ENCODE measurements around the gene ARHGAP4. TPM values are rescaled to one million over a fixed set of nuclear protein-coding genes. Genes with fewer than 3 reads are reported as not detected.
A peak's percentile ranks its signal among the peaks of the same experiment; 100 is the strongest.

Gene ARHGAP4
- total RNA-seq, 1 donor from 2014 or later: 3.1 TPM

DNA sequence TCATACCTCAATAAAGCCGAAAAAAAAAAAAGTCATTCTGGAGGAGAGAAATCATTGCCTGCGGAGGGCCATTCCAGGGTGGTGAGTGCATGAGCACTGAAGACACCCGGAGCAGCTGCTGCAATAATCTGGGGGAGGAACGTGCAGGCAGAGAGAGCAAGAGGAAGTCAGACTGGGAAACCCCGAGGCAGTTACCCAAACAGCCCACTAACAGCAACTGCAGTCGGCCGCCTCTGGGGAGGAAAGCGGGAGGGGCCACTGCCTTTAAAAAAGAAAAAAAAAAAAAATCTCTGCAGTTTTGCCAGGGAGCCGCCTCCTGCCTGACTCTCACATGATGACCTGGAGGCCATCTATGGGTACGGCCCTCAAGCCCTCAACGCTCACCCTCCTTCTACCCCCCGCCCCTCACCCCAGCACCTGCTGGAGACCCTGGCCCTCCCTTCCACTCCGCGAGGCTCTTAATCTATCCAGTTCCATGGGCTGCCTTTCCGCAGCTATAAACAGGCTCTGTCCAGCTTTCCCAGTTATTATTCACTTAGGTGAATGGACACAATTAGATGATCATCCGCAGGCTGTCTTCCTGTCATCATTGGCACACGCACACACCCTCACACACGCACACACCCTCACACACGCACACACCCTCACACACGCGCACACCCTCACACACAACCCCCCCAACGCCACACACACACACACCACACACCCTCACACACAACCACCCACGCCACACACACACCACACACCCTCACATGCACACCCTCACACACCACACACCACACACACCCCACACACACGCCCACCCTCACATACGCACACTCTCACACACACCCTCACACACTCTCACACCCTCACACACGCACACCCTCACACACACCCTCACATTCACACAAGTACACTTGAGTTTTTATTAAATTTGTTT lies 25.0 kb downstream of the ARHGAP4 start:
- no peak for DNase-seq (ENCODE audit: low spot score)
- Mint-ChIP-seq H3K4me1 (ENCODE audit: low read depth) (peaks cover 26% of the 10 kb centered on the region), H3K9me3 (ENCODE audit: low read depth) (peaks cover 6% of the 10 kb centered on the region), H3K27ac (ENCODE audit: unreplicated experiment) (peak overlapping the region; percentile 66), H3K36me3 (ENCODE audit: low read depth) (no peaks in the 10 kb centered on the region), H3K4me3 (ENCODE audit: unreplicated experiment) (peak overlapping the region; percentile 22), H3K27me3 (ENCODE audit: low read depth) (no peaks in the 10 kb centered on the region)
- TF ChIP-seq, protein P1, sequence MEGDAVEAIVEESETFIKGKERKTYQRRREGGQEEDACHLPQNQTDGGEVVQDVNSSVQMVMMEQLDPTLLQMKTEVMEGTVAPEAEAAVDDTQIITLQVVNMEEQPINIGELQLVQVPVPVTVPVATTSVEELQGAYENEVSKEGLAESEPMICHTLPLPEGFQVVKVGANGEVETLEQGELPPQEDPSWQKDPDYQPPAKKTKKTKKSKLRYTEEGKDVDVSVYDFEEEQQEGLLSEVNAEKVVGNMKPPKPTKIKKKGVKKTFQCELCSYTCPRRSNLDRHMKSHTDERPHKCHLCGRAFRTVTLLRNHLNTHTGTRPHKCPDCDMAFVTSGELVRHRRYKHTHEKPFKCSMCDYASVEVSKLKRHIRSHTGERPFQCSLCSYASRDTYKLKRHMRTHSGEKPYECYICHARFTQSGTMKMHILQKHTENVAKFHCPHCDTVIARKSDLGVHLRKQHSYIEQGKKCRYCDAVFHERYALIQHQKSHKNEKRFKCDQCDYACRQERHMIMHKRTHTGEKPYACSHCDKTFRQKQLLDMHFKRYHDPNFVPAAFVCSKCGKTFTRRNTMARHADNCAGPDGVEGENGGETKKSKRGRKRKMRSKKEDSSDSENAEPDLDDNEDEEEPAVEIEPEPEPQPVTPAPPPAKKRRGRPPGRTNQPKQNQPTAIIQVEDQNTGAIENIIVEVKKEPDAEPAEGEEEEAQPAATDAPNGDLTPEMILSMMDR (IDR thresholded peaks at IDR 0.05): no peak

DNA sequence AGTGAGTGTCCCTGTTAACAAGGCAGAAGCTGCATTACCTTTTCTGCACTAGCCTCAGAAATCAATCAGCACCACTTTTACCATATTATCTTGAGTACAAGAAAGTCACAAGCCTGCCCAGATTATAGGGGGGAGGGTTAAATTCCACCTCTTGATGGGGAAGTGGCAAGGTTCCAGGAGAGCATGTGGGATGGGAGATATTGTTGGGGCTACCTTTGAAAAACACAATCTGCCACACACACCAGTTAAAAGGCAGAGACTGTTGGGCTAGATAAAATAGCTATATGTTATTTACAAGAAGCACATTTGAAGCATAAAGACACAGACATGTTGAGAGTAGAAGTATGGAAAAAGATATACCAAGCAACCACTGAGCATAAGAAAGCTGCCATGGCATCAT lies 28.2 kb downstream of the ARHGAP4 start:
- H3K36me3 Mint-ChIP-seq (ENCODE audit: low read depth): no peaks in the 10 kb centered on the region
- H3K27me3 Mint-ChIP-seq (ENCODE audit: low read depth): no peaks in the 10 kb centered on the region
- H3K4me3 Mint-ChIP-seq (ENCODE audit: unreplicated experiment): no peak overlapping the region
- H3K9me3 Mint-ChIP-seq (ENCODE audit: low read depth): peaks cover 6% of the 10 kb centered on the region
- DNase-seq (ENCODE audit: low spot score): no peak
- TF ChIP-seq, protein P1 (IDR thresholded peaks at IDR 0.05): no peak
- no peak overlapping the region for H3K27ac Mint-ChIP-seq (ENCODE audit: unreplicated experiment)
- peaks cover 23% of the 10 kb centered on the region for H3K4me1 Mint-ChIP-seq (ENCODE audit: low read depth)

DNA sequence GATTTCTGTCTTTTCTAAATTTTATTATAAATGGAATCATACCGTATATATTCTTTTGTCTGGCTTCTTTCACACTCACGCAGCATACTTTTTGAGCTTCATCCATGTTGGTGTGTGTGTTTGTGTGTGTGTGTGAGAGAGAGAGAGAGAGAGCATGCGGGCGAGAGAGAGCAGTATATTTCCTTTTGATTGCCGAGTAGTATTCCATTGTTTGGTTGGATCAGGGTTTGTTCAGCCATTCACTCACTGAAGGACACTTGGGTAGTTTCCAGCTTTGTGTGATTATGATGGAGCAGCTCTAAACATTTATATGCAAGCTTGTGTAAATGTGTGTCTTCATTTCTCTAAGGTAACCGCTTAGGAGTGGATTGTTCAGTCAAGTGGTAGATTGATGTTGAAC lies 36.9 kb downstream of the ARHGAP4 start:
- no peaks in the 10 kb centered on the region for H3K9me3 Mint-ChIP-seq (ENCODE audit: low read depth)
- DNase-seq (ENCODE audit: low spot score): no peak
- H3K27me3 Mint-ChIP-seq (ENCODE audit: low read depth): peaks cover 5% of the 10 kb centered on the region
- H3K4me3 Mint-ChIP-seq (ENCODE audit: unreplicated experiment): no peak overlapping the region
- H3K4me1 Mint-ChIP-seq (ENCODE audit: low read depth): no peaks in the 10 kb centered on the region
- H3K36me3 Mint-ChIP-seq (ENCODE audit: low read depth): no peaks in the 10 kb centered on the region
- H3K27ac Mint-ChIP-seq (ENCODE audit: unreplicated experiment): no peak overlapping the region
- TF ChIP-seq, protein P1 (IDR thresholded peaks at IDR 0.05): no peak

DNA sequence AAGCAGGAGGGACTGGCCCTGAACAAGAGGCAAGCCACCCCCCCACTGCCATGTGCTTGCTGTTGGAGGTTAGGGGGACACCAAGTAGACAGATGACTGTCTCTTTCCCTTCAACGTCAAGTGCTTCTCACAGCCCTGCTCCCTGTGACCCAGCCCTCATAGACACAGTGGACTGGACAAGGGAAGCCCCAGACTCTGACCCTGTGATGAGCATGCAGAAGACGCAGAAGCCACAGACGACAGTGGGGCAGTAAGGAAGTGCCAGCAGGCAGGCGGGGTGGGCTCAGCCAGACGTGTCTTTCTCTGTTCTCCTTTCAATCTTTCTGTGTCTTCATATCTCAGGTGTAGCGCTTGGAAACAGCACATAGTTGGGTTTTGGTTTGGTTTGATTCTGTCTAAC lies 37.7 kb downstream of the ARHGAP4 start:
- Mint-ChIP-seq H3K9me3 (ENCODE audit: low read depth) (no peaks in the 10 kb centered on the region), H3K27me3 (ENCODE audit: low read depth) (peaks cover 5% of the 10 kb centered on the region), H3K4me3 (ENCODE audit: unreplicated experiment) (no peak overlapping the region), H3K36me3 (ENCODE audit: low read depth) (no peaks in the 10 kb centered on the region), H3K27ac (ENCODE audit: unreplicated experiment) (no peak overlapping the region), H3K4me1 (ENCODE audit: low read depth) (no peaks in the 10 kb centered on the region)
- no peak for DNase-seq (ENCODE audit: low spot score)
- TF ChIP-seq, protein P1 (IDR thresholded peaks at IDR 0.05): no peak

DNA sequence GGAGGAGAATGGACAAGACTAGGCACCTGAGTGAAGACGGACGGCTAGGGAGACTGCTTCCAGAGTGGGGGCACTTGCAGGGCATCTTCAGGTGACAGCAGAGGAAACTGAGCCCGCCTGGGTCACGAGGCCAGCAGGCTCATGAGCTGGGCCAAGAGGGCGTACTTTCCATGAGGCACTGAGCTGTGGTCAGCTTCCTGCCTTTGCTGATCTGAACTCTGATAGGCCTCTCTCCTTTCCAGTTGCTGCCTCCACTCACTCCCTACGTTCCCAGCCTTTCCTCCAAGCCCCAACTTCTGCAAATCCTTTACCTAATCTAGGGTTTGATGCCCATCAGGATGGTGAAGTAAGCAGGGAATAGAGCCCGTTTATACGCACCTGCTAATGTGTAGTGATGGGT lies 38.7 kb downstream of the ARHGAP4 start:
- Mint-ChIP-seq H3K36me3 (ENCODE audit: low read depth) (no peaks in the 10 kb centered on the region), H3K27ac (ENCODE audit: unreplicated experiment) (no peak overlapping the region), H3K9me3 (ENCODE audit: low read depth) (no peaks in the 10 kb centered on the region), H3K27me3 (ENCODE audit: low read depth) (peaks cover 5% of the 10 kb centered on the region), H3K4me1 (ENCODE audit: low read depth) (no peaks in the 10 kb centered on the region), H3K4me3 (ENCODE audit: unreplicated experiment) (no peak overlapping the region)
- TF ChIP-seq, protein P1 (IDR thresholded peaks at IDR 0.05): no peak
- DNase-seq (ENCODE audit: low spot score): no peak

Data from chondrocyte (in vitro differentiated cells).